ENCODE results near the gene SAP30L.

Gene SAP30L

DNA sequence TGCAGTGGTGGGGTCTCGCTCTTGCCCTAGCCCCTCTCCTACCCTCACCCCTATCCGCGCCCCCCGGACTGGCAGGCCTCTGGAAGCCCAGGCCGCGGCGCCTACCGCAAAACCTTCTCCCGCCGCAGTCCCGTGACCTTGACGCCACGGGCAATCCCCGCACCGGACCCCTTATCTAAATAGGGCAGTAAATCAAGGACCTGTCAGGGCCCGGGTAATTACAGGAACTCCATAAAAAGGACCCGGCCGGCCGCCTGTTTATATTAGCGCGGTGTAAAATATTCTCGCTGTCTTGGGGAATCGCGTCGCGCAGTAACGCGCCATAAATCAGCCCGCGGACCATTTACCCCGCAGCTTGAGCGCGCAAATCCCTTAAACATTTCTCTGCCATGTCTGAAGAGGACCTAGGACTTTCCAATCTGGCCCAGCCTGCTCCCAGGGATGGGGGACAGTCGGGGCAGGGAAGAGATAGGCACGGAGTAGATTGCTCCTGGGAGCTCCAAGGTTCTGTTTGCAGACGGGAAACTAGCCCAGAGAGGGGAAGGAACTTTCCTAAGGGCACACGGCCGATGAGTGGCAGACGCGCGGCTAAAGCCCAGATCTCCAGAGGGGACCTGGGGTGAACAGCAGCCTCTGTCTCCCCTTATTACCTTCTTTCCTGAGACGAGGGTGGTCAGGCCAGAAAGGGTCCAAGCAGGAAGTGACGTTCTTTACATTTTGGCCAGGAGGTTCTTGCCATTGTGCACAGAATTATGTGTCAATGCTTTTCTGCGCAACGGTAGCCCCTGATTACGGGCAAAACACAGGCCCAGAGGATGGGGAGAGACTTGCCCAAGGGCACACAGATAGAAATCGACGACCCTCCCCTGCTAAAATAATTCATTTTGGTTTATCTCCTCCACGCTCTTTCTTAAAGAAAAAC lies 37.0 kb downstream of the SAP30L start:
- no peak for DNase-seq

DNA sequence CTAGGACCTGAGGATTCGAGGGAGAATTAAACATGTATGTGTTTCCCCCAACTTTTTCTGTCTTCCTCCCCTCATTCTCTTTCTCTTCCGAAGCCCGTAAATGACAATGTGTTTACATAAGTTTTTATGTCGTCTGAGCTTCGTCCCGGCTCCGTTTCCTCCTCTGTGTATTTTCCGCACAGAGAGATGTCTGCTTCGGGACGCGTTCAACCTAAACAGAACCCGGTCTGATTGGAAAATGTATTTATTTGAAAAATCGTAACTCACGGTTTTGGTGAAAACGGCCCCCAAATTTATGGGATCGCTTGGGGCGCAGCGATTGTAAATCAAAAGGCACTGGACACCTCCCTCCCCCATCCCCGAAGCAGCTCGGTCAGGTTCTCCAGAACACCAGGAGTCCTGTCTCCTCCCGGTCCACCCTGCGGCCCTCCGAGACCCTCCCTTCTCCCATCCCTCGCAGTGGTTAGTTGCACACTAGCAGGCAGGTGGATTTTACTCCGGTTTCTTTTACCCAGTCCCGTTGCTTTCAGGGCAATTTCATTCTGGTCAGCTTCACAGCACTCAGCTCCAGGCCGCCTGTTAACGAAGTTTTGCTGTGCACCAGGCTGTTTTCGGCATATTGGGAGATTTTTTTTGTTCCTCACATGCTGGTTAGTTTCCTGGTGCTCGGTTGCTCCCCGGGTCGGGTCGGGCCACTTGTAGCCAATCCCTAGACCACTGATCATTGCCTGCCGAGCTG lies 38.0 kb downstream of the SAP30L start:
- DNase-seq: no peak

DNA sequence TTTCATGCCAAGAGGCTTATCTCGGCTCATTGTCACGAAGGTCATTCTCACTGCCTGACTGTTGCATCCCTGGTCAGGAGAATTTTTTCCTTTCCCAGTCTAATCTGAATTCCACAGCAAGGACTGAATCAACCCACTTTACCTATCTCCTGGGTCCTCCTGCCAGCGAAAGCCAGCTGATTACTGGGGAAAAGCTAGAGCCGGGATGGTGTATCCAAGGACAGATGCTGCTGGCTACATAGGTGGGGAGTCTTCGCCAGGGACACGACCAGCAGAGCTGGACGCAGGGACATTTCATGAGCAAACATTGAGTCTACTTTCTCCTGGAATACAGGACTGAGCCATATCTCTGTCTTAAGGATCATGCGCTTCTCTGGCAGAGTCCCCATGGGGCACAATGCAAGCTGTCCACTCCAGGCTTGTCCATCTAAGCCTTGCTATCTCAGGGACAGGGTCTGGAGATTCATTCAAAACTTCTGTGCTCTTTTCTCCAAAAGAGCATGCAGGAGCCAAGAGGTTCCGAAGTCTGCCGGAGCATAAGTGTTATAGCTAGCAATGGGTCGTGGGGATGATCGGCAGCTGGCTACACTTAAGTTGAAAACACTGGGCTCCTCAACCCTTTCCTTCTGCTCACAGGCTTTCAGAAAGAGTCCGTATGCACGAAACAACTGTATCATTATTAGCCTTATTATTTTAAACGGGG lies 38.7 kb downstream of the SAP30L start:
- no peak for DNase-seq

DNA sequence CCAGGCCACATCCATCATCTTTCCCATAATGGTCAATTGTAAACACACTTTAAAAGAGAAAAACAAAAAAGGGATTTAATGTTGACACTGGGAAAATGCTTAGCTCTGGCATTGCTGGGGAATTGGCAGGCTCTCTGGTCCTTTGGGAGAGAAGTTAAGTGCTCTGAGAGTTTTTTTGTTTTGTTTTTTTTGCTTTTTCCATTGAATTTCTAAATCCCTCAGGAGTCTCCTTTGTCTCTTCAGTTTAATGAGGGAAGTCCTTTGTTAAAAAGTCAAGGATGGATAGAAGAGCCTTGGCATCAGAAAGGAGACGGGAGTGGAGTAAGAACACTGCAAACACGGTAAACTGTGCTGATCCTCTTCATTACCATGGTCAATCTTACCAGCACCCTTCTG lies 39.3 kb downstream of the SAP30L start:
- no peak for DNase-seq

DNA sequence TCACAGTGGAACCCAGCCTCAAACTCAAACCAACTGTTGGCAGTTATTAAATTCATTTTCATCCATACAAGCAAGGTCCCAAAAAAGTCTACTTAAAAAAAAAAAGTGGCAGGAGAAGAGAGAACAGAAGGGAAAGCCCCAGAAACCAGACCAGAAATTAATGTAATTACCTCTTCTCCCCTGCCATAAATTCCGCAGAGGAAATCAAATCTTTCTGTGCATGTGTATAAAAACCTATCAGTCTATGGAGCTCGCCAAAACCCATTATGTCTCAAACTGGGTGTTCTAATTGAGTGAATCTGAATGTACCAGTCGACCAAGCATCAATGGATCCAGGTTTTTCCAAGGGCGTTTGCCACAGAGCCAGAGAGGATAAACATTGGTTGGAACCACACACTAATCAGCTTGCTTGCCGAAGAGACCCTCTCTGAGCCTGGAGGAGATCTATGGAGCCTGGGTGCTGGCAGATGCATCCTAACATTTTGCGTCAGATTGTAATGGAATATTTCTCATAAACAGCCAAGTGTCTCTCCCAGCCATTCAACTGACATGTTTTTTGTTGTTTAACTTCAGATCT lies 40.1 kb downstream of the SAP30L start:
- no peak for DNase-seq

DNA sequence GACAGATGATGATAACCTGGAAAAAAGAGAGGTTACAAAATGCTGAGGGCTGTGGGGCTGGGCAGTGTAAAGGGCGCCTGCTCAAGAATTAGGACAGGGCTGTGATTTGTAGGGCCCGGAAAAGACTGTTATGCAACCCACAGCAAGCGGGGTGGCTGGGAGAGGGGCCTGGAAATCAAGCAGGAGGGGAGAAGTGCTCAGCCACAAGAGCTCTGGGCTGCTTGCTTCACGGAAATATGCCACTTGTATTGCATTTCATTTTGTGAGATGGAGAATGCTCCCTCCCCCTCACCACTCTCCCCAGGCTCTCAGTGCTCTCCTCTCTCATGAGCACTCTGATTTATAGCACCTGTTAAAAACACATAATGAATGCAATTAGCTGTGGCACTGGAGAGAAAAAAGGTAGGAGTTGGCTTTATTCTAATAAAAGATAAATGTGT lies 40.6 kb downstream of the SAP30L start:
- no peak for DNase-seq

DNA sequence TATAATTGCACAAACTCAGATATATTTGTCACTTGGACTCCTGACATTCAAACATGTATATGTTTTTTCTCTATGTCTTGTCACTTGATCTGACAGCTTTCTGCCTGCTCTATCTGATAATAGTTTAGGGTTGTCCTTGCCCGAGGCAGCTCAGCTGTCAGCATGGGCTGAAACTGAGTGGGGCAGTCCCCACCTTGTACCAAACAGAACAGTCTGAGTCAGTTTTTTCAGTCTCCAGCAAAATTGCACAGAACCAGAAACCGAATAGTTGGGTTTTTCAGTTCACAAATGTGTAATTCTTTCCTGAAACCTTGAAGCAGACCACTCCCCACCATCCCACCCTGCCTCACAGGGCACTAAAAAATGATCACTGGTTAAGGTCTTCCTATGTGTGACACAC lies 41.7 kb downstream of the SAP30L start:
- no peak for DNase-seq

DNA sequence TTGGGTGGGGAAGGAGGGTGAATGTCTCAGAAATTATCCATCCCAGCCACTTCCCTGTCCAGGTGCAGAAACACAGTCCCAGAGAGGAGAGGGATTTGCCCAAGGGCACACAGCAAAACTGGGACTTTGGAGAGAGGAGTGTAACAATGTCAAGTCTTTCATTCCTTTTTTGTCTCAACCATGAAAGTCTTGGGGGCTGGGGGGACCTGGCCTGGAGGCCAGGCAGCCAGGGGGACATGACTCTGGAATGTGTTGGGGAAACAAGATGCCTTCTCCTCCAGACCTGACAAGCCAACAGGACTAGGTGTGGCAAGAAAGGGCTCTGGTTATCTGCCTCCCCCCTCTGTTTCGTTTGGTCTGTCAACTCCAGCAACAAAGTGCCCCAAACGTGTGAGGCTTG lies 46.1 kb downstream of the SAP30L start:
- DNase-seq: no peak

DNA sequence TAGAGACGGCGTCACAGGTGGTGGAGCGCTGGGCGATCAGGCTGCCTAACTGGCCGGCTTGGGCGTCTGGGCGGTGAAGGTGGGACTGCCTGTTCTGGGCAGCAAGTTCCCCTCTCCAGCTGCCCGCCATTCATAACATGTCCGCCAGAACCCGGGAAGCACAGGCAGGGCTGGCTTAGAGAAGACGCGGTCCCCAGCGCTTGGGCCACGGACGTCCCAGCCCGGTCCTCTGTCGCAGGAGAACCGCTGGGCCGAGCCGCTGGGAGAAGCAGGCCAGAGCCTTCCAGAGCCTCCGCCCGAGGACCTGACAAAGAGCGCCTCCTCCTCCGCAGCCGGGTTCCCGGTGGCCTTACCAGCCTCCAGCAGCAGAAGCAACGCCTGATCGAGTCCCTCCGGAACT lies 47.5 kb downstream of the SAP30L start:
- DNase-seq: no peak

DNA sequence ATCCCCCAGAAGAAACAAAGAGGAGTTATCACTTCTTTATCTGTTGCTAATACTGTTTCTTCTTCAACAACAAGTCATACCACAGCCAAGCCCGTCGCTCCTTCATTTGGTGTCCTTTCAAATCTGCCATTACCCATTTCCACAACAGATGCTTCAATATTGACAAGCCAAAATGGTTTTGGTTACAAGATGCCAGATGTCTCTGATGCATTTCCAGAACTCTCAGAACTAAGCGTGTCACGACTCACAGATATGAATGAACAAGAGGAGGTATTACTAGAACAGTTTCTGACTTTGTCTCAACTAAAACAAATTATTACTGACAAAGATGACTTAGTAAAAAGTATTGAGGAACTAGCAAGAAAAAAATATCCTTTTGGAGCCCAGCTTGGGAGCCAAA lies 48.2 kb downstream of the SAP30L start:
- no peak for DNase-seq

DNA sequence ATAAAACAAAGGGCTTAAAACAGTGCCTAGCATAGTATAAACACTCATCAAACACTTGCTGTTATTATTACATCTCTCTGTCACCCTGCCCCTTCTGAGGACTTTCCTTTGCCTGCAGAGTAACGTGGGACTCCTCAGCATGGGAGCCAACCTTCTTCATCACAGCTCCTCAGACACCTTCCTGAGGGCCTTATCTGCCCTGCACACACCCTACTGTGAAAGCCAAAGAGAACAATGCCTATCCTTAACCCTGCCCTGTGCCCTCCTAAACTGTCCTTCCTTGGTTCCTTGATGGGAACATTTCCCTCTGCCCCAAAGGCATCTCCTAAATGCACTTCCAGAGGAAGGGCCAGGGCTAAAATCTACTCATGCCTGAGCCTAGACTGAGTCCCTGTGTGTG lies 52.8 kb downstream of the SAP30L start:
- no peak for DNase-seq

DNA sequence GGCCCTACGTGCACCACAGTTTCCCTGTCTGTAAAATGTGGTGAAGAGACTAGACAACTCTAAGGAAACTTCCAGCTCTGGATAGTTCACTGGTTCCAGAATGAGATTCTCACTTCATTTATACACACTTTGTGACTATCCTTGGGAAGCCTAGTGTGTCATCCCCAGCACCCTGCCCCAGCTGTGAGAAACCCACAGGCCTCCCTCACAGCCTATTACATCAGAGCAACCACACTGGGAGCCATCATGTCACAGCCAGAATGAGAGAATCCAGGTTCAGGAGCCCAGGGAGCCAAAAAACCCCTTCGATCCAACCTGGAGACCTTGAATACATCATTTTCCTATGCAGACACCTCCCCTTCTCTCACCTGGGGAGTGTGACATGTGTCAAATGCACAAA lies 53.2 kb downstream of the SAP30L start:
- no peak for DNase-seq

DNA sequence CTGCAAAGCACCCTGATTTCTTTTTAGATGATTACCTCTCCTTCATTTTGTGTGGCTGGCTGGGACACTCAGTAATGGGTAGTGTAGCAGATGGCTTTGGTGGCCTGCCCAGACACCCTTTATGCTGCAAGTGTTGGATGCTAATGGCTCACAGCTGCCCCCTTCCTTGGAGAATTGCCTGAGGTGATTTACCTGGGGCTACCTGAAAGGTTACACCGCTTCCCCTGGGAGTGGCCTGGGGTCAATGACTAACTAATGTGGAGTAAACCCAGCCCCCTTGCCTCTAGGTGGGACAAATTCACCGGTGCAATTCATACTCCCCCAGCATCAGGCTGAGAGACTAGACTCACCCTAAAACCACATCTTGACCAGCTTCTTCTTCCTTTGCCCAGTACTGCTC lies 55.8 kb downstream of the SAP30L start:
- no peak for DNase-seq

DNA sequence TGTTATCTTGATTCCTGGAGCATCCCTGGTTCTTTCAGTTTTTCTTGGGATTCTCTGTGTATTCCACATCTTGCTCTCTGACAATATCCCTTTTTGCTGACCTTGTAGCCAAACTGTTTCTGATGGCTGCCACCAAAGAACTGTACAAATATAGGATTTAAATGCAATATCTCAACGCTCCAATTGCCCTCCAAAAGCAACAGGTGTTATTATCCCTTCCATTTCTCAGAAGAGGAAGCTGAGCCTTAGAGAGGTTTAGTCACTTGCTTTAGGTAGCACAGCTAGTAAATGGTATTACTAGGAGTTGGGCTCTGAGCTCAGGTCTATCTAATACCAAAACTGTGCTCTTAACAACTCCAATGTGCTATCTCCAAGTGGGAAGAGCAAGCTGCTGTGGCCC lies 56.4 kb downstream of the SAP30L start:
- DNase-seq: no peak

DNA sequence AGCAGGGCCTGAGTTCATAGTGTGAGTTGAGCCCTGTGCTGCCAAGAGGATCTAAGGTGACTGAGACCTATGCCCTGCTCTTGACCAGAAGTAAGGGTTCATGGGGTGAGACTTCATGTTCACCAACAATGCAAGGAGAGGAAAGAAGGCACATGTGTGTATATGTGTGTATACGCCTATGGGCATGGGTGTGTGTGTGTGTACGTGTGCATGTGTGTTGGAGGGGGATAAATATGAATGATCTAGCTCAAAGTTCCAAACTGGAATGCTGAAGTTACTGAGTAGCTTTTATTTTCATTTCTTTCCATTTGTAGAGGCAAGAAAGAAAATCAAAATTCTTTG lies 57.9 kb downstream of the SAP30L start:
- DNase-seq: no peak

DNA sequence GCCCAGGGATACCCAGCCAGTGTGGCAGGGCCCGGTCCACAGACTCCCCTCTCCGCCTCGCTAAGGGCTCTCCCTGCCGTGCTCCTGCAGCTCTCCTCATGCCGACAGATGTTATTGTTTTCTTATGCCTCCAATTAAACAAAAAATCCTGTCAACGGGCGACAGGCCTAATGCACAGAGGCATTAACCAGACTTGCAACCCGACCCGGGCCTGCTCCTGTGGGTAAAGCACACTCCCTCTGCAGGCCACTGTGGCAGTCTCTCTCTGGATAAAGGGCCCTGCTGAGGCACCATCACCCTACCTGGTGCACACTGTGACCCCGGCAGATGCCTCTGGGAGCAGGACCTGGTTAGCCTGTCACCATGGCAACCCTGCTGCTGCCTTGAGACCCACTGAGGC lies 59.8 kb downstream of the SAP30L start:
- DNase-seq: no peak

DNA sequence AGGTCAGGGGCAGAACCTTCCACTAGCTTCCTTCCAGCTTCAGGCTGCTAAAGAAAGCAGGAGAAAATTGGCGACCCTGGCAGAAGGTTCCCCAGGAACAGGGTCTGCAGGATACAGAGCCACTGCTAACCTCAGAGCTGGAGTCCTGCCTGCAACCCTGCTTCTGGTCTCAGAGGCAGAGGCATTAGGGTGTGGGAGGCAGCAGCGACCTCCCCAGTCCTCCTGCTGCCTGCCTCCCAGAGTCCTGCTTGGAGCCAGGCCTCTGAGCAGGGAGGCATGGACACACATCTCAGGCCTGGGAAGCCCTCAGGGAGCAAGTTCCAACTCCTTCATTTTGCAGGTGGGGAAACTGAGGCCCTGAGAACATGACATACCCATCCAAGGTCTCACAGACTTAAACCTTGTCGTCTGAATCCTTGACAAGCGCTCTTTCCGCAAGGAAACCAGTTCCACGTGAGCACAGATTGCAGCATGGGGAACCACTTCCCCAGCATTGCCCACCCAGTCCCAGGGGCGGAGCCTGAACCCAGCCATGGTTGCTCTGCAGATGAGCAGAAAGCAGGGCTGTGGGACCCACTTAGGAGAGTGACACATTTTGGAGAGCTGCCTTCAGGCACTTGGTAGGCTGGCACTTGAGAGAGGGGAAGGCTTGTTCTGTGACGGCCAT lies 60.4 kb downstream of the SAP30L start:
- no peak for DNase-seq

DNA sequence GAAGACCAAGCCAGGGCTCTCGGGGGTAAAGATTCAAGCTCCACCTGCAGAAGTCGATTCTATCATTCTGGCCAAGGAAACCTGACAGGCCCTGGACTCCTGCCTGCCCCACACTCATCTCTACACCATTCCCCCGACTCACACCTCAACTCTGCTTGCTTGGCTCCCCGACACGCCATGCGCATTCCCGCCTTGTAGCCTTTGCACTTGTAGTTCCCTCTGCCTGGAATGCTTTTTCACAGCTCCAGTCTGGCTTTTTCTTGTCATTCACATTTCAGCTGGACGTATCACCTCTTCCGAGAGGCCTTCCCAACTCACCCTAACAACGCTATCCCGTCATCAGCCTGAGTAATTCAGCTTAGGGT lies 60.9 kb downstream of the SAP30L start:
- no peak for DNase-seq

DNA sequence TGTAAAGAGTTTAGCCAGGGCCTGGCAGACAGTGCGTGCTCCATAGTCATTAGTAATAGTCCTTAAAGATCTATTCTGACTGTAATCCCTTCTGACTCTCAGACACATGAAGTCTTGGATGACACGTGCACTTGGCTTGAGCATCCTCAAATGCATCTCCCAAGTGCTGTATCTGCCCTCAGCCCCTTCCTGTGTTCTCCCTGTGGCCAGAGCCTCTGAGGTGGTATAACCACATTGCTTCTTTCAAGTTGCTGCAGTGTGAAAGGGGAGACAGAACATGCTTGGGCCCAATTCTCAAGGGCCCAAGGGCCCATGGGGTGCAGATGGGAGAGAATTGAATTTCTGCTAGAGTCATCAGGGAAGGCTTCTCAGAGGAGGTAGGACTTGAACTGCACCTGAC lies 62.3 kb downstream of the SAP30L start:
- no peak for DNase-seq

DNA sequence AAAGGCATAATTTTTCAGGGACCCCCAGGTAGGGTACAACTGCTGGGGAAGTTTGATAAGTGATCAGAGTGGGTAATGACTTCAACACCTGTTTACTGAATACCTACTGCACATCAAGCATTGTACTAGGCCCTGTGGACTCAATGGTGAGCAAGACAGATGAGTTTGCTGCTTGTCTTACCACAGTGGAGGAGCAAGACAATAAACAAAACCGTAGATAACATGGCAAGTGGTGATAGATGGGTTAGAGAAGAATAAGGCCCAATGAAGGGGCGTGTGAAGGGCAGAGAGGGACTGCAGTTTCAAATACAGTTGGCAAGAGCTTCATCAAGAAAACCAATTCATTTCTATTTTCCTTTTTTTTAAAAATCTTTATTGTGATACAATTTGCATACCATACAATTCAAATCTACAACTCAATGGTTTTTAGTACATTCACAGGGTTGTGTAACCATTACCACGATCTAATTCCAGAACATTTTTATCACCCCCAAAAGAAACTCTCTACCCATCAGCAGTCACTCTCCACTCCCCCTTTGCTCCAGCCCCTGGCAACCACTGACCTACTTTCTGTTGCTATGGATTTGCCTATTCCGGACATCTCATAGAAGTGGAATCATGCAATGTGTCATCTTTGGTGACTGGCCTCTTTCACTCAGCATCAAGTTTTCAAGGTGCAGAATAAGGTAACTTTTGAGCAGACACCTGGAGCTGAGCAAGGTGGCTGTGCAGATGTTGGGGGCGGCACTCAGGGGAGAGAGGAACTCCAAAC lies 64.2 kb downstream of the SAP30L start:
- no peak for DNase-seq
